NCI-H510A (cell line): ENCODE results near the gene HMGCR.

Source experiments
- DNase-seq: peaks from one replicate; lab custom pipeline; 2025; lab: John Stamatoyannopoulos, UW

HMGCR gene

DNA sequence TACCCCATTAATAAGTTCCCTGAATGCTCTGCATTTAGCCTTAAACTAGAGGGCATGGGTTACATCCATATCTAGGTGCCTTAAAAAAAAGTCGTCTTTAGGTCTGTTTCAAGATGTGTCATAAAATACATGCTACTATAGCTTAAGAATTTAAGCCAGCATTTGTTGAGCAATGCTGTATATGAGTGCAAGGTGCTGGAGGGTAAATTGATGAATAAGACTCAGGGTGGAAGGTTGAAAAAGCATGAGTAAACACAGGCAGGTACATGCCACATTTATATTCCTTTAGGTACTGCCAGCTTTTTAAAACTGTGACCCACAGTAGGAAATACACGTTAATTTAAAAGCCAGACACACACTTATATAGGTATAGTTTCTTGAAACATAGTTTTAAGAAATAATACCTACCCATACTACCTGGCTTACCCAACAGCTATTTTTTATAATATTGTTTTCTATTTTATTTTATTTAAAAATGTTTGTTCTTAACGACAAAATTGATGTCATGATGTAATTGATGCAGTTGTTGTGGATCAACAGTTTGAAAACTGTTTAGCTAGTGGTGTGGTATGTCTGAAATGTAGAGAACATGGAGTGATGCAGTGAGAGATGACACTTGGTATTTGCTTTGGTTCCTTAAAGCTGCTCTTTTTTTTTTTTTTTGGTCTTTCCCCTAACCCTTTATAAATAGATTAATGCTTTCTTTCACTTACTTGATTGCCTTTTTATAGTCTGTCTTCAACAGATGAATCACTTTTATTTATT is 3.9 kb downstream of the HMGCR start:
- no peak for DNase-seq

DNA sequence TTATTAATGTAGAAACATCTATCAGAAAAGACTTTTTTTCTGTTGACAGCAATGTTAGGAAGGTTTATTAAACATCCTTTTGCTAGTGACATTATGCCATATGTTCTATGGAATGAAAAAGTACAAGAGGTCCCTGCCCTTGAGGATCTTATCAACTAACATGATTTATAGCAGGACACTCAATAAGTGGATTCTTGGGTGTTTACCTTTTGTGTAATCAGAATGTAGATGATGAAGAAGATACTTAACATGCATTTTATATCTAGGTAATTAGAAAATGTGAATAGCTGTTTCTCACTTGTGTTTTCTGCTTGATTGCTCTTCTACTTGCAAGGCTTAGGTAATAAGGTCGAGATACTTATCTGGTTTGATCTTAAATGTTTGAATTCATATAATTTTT is 4.9 kb downstream of the HMGCR start:
- DNase-seq, result no peak

DNA sequence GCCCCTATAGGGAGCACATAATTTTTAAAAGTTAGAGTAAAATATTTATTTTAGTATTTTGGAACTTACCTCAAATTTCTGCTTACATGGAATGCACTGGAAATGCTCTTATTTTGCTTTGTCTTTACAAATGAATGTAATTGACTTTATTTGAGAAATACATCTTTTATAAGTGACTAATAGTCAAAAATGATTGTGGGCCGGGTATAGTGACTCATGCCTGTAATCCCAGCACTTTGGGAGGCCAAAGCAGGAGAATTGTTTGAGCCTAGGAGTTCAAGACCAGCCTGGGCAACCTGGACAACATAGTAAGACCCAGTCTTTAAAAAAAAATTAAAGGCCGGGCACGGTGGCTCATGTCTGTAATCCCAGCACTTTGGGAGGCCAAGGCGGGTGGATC is 5.8 kb downstream of the HMGCR start:
- DNase-seq, result no peak

DNA sequence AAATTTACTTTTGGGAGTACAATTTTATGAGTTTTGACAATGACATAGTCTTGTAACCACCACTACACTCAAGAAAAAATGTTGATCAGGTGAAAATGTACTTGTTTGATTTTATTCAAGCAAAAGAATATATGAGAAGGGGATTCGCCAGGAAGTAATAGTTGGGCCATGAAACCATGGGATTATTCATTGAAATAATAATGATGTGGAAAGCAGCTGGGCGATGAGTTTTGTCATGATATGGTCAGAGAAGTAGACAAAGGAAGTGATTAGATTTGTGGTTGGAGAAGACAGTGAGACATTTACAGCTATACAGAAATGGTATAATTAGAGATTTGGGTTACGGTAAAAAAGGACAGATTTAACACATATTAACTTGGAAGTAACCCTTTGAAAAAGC is 11.2 kb downstream of the HMGCR start:
- no peak for DNase-seq

DNA sequence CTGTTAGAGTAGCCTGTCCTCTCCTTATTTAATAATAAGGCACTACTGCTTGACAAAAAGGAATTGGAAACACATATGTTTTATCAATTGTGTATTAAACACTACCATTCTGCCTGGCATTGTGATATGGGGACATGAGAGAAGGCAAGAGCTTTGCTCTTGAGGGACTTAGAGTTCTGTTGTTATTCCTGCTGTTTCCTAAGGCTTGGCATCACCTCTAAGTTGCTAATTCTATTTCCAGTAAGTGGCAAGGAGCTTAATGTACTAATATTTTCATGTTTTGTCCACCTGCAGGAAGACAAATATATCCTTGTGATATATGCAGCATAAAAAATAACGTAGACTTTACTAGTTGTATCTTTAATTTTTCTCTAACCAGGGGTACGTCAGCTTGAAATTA is 12.6 kb downstream of the HMGCR start:
- no peak for DNase-seq

DNA sequence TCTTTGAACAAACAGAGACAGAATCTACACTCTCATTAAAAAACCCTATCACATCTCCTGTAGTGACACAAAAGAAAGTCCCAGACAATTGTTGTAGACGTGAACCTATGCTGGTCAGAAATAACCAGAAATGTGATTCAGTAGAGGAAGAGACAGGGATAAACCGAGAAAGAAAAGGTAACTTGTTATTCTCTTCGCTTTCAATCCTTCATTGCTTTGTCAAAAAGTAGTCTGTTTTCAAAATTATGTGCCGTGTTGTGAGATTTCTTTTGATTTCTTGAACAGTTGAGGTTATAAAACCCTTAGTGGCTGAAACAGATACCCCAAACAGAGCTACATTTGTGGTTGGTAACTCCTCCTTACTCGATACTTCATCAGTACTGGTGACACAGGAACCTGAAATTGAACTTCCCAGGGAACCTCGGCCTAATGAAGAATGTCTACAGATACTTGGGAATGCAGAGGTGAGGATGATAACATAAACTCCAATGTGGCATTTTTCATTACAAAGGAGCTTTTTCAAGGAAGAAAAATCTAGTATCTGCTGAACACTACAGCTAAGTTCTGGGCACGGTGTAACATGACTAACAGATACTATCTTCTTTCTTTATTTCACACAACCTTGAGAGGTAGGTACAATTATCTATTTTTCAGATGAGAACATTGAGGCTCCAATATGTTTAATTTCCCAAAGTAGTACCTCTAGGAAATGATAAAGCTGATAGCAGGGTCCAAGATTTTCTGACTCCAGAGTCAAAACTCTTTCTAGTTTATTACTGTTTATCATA is 14.3 kb downstream of the HMGCR start:
- no peak for DNase-seq

DNA sequence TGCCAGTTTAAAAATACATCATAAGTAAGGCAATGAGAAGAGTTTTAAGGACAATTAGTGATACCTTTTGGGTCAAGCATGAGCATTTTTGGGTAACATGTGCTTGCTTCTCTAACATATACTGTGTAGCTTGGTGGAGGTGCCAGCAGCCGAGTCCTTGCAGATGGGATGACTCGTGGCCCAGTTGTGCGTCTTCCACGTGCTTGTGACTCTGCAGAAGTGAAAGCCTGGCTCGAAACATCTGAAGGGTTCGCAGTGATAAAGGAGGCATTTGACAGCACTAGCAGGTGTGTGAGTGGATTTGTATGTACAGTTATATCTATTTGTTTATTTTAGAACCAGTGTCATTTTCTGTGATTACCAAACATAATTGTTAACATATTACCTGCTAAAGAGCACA is 18.2 kb downstream of the HMGCR start:
- DNase-seq, result no peak

DNA sequence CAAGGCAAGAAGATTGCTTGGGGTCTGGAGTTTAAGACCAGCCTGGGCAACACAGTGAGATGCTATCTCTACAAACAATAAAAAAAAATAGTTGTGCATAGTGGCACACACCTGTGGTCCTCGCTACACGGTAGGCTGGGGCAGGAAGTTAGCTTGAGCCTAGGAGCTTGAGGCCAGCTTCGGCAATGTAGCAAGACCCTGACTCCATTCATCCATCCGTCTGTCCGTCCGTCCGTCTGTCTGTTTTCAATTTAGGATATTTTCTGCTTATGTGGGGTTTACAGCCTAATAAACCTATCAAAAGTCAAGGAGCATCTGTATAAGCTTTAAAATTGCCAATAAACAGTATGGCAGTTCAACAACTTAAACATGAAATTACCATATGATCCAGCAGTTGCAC is 19.7 kb downstream of the HMGCR start:
- DNase-seq, result no peak

DNA sequence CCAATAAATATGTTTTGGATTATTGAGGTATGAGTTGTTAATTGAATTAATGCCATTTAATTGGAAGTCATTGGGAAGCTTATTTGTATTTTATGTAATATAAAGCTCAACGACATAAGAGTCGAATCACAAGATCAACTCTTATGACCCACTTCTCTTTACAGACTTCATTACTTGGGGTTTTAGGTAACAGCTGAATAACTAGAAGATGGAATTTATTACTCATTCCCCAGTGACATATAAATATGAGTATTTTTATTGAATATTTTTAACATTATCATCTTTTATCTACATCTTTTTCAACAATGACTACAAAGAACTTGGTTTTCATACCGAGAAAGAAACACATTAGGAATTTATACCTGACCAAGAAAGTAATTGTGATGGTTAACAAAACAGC is 21.1 kb downstream of the HMGCR start:
- DNase-seq, result no peak

DNA sequence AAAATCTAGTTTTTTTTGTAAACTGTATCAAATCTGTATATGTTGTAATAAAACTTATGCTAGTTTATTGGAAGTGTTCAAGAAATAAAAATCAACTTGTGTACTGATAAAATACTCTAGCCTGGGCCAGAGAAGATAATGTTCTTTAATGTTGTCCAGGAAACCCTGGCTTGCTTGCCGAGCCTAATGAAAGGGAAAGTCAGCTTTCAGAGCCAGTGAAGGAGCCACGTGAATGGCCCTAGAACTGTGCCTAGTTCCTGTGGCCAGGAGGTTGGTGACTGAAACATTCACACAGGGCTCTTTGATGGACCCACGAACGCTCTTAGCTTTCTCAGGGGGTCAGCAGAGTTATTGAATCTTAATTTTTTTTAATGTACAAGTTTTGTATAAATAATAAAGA is 24.3 kb downstream of the HMGCR start:
- DNase-seq, result no peak

DNA sequence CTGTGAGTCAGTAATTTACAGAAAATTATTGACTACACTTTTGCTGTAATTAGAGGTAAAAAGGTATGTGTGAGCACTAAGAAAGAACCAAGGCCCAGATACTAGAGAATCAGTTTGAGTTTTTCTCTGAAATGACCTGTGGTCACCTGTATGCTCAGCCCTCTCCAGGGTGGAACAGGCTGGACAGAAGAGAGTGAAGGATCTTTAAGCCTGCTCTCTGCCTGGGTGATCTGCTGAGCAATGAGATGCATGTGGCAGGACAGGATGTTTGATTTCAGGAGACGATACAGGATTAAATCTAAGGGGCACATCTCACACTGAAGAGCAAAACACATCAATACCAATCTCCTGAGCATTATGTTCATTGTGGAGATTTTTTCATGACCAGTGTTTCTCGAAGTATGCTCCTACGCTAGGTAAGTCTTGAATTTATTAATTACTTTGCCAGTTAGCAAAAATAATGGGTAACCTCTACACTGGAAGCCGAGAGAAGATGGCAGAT is 25.5 kb downstream of the HMGCR start:
- DNase-seq, result no peak

DNA sequence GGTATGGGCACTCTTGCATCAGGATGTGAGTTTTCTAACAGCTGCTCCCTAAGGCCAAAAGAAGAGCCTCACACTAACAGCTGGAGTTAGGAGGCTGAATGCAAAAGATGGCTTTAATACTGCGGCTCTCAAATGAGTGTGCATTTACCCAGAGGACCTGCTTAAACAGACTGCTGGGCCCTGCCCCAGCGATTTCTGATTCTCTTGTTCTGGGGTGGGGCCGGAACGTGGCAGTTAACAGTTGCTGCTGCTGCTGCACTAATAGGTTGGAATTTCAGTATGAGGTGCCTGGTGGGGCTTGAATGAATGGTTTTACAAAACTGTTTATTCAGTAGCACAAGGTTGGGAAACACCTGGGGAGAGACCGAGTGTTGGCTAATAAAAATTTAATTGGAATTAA is 26.1 kb downstream of the HMGCR start:
- DNase-seq, result no peak

DNA sequence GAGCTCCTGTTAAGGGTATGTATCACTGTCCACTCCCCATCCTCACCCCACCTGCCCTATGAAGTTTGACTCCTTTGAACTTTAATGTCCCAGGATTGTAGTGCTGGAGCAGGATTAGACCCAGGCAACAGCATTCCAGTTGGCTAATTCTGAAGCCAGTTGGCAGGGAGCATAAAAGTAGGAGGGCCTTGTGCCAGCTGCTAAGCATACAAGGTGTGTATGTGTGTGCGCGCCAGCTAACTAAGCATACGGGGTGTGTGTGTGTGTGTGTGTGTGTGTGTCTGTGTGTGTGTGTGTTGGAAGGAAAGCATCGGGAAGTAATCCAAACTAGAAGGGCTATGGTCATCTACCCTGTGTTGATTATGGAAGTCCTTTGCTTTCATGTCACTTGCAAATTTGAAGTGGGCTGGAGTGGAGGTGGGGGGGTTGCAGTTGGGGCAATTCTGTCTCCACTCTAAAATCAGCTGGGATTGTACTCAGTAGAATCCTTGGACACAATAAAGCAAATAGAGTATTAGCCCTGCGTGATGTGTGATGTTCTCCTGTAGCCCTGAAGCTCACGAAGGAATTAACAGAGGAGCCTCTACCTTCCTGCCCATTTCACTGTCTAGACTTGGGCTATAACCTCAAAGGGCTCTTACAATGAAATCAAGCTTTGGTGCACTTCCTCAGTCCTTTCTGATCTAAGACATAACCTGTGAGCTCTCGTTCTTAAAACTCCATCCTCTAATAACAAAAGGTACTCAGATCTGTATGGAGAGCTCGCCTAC is 26.9 kb downstream of the HMGCR start:
- DNase-seq, result no peak

DNA sequence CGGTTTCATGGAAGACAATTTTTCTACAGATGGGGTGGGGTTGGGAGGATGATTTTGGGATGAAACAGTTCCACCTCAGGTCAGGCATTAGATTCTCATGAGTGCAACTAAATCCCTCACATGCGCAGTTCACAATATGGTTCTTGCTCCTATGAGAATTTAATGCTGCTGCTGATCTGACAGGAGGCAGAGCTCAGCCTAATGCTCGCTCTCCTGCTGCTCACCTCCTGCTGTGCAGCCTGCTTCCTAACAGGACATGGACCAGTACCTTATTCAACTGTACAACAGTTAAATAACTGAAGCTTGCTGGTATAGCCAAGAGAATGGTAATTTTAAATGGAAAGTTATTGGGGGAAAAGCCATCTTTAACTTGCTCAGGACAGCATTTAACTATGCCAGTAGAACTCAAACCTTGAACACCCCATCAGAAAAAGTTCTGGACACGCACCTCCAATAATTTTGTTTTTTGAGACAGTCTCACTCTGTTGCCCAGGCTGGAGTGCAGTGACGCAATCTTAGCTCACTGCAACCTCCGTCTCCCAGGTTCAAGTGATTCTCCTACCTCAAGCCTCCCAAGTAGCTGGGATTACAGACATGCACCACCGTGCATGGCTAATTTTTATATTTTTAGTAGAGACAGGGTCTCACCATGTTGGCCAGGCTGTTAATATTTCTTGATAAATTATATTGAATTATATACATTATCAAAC is 27.7 kb downstream of the HMGCR start:
- no peak for DNase-seq

DNA sequence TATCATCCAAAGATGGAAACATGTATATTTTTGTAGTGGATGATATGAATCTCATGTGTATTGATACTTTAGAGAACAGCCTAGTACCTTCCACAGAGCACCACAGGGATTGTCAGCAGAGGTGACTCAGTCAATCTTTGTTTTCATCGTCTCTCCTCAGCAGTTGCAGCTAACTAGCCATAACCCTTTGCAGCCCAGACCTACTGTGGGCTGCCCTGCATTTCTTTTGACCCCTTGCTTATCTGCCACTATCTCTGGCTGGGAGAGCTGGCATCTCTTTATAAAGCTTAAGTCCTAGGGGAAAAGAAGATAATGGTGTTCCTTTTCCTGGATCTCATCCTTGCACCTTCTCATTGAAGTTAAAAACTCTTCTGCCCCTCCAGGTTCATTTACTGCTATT is 28.7 kb downstream of the HMGCR start:
- DNase-seq, result no peak

DNA sequence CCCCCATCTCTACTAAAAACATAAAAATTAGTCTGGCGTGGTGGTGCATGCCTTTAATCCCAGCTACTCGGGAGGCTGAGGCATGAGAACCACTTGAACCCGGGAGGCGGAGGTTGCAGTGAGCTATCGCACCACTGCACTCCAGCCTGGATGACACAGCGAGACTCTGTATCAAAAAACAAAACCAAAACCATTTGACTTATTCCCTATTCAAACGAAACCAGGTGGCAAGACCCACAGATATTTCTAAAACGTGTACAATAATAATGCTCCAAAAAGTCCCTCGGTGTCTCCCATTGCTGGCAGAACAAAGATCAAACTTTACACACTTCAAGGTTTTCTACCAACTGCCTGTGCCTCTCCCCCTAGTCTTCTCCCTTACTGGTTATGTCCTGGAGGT is 29.8 kb downstream of the HMGCR start:
- DNase-seq, result no peak

DNA sequence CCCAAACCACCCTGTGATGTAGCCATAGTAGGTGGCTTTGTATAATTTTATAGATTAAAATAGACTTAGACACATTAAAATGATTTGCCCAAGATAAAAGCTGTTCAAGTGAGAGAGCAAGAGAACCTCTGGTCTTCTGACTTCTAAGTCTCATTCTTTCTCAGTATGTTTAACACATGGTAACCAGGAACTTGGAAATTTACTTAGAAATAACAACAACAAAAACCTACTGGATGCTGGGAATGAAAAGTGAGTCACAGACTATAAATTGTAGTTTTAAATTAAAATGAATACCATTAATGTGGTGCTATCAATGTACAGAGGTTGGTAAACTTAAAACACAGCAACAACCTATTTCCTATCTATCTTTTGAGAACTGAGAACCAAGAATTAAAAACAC is 30.4 kb downstream of the HMGCR start:
- DNase-seq, result no peak

DNA sequence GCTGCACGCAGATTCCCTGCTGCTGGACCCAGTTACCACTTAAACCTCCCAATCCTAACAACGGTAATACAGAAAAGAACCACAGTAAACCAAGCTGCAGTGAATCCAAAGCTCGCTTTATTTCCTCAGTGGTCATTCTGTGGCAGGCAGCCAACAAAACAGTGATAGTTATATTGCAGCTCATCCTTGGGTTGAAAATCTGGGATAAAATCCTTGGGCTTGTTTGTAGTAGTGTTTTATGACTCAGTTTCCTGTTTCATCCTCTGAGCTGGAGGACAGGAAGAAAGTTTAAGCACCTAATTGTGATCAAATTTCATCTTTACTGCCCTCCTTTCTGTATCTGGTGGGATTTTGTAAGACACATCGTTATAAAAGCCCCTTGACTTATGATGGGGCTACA is 31.4 kb downstream of the HMGCR start:
- DNase-seq, result no peak

DNA sequence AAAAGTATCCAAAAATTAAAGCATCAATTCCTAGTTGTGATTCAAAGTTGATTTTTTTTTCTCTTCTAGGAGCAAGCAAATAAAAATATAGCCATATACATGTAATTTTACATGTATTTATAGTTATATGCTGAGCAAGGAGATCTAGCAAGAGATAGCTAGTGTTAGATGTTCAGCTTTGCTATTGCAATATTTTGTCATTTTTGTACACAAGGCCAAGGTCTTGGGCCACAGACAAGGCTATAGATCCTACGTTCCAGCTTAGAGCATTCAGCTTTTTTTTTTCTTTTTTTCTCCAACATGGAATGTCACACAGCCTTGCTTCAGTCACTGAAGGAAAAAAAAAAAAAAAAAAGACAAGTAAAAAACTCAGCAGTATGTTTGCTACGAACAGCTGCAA is 36.8 kb downstream of the HMGCR start:
- no peak for DNase-seq

DNA sequence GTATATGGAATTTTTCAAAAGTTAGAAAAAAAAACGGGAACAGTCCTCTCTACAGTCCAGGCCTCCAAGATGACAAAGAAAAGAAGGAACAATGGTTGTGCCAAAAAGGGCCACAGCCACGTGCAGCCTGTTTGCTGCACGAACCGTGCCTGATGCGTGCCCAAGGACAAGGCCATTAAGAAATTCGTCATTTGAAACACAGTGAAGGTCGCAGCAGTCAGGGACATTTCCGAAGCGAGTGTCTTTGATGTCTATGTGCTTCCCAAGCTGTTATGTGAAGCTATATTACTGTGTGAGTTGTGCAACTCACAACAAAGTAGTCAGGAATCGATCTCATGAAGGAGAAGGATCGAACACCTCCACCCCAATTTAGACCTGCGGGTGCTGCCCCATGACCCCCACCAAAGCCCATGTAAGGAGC is 37.4 kb downstream of the HMGCR start:
- no peak for DNase-seq

DNA sequence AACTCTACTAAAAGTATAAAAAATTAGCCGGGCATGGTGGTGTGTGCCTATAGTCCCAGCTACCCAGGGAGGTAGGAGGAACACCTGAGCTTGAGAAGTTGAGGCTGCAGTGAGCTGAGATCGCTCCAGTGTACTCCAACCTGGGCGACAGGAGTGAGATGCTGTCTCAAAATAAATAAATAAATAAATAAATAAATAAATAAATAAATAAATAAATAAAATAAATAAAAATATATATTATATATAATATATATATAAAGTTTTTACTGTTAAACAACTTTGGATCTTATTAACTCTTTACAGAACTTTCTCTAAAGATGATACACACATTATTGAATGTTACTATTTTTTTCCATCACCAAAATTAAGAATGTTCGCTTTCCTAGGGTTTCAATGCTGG is 38.4 kb downstream of the HMGCR start:
- DNase-seq, result no peak

DNA sequence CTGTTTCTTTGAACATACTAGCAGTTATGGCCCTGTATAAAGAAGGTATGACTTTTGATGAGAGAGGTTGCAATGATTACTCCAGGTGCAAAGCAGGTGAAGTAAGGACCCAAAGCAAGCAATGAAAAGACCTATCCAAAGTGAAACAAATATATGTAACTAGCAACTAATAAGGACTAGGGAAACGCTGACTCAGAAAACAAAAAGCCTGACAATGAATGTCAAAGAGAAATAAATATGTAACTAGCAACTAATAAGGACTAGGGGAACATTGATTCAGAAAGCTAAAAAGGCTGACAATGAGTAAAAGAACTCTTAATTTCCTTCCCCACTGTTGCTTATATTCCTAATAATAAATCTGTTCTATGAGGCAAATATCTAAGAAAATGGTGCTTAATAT is 43.1 kb downstream of the HMGCR start:
- no peak for DNase-seq
